Keratinocyte (primary cell): Measurements from ENCODE around the gene ASTN2. TPM values are rescaled to one million over a fixed set of nuclear protein-coding genes. Genes with fewer than 3 reads are reported as not detected.
A peak's percentile ranks its signal among the peaks of the same experiment; 100 is the strongest.

Experiments used
- DNase-seq: peaks from one replicate; pipeline ENCODE4 v3.0.0-alpha.2; 2011; ENCODE audit warnings: low read depth, missing footprints, low spot score
- FAIRE-seq: peaks from 2 replicates; lab custom pipeline; 2011; peaks lifted over from hg19 to GRCh38; lab: Jason Lieb, UNC
- H2AFZ ChIP-seq: 2 replicates; pipeline ENCODE4 v1.6.0; 2012; ENCODE audit warnings: low read length, control low read depth, inconsistent platforms; ENCODE audit not compliant: control insufficient read depth
- H3K27ac ChIP-seq: 2 replicates; pipeline ENCODE4 v1.5.1; 2011; ENCODE audit warnings: low read length; ENCODE audit not compliant: control insufficient read depth, insufficient read depth
- H3K27me3 ChIP-seq: 3 replicates; pipeline ENCODE4 v1.6.0; 2011; ENCODE audit warnings: low read length; ENCODE audit not compliant: control insufficient read depth, insufficient read depth; ENCODE audit errors: extremely low read depth
- H3K36me3 ChIP-seq, 2 experiments: 2 replicates in 1 of 2; 3 replicates in 1 of 2; pipeline ENCODE4 v1.5.1; 2011; ENCODE audit warnings: low read length in 2 of 2, mild to moderate bottlenecking in 1 of 2; ENCODE audit not compliant: control insufficient read depth in 2 of 2, insufficient read depth in 2 of 2; ENCODE audit errors: extremely low read depth in 1 of 2
- H3K4me1 ChIP-seq: 3 replicates; pipeline ENCODE4 v1.5.1; 2011; ENCODE audit warnings: low read length; ENCODE audit not compliant: control insufficient read depth, insufficient read depth; ENCODE audit errors: extremely low read depth
- H3K4me2 ChIP-seq: 3 replicates; pipeline ENCODE4 v1.6.0; 2011; ENCODE audit warnings: low read depth, low read length; ENCODE audit not compliant: control insufficient read depth, insufficient read depth; ENCODE audit errors: extremely low read depth
- H3K4me3 ChIP-seq, 3 experiments: fragments of 200-600 bp in 1 of 3; sonication (generic) in 1 of 3; 2 replicates in 2 of 3; 3 replicates in 1 of 3; pipeline ENCODE4 v1.5.1; 2011 to 2016; ENCODE audit warnings: low read length in 3 of 3, mild to moderate bottlenecking in 3 of 3, control low read depth in 2 of 3, inconsistent platforms in 1 of 3, low read depth in 1 of 3, mixed read lengths in 1 of 3, mixed run types in 1 of 3, moderate library complexity in 1 of 3; ENCODE audit not compliant: control insufficient read depth in 2 of 3, insufficient read depth in 2 of 3; ENCODE audit errors: extremely low read depth in 1 of 3
- H3K79me2 ChIP-seq: 2 replicates; pipeline ENCODE4 v1.6.0; 2012; ENCODE audit warnings: low read length; ENCODE audit not compliant: control insufficient read depth, insufficient read depth
- H3K9ac ChIP-seq: 3 replicates; pipeline ENCODE4 v1.6.0; 2011; ENCODE audit warnings: low read length; ENCODE audit not compliant: control insufficient read depth, insufficient read depth; ENCODE audit errors: extremely low read depth
- H3K9me1 ChIP-seq: 3 replicates; pipeline ENCODE4 v1.6.0; 2011; ENCODE audit warnings: low read length; ENCODE audit not compliant: control insufficient read depth, insufficient read depth; ENCODE audit errors: extremely low read depth
- H3K9me3 ChIP-seq: 2 replicates; pipeline ENCODE4 v1.5.1; 2012; ENCODE audit warnings: low read depth, low read length; ENCODE audit not compliant: control insufficient read depth
- H4K20me1 ChIP-seq: 3 replicates; pipeline ENCODE4 v1.6.0; 2011; ENCODE audit warnings: low read length; ENCODE audit not compliant: control insufficient read depth, insufficient read depth; ENCODE audit errors: extremely low read depth
- CTCF ChIP-seq, 3 experiments: IDR thresholded peaks in 1 of 3; conservative IDR thresholded peaks in 1 of 3; optimal IDR thresholded peaks in 1 of 3; 2 replicates in 2 of 3; 3 replicates in 1 of 3; pipeline versions ENCODE3 to v1.5.1; 2011; ENCODE audit warnings: low read length in 3 of 3, mild to moderate bottlenecking in 3 of 3, moderate library complexity in 2 of 3, control low read depth in 1 of 3, inconsistent platforms in 1 of 3; ENCODE audit not compliant: insufficient read depth in 2 of 3; ENCODE audit errors: extremely low read depth in 1 of 3
- EZH2 ChIP-seq: IDR thresholded peaks from one replicate; pipeline ENCODE4 v1.6.1; 2012; ENCODE audit warnings: inconsistent platforms, mild to moderate bottlenecking, low read length, moderate library complexity
- dilution Hi-C: fragments of 300-500 bp; cut with MboI; formaldehyde crosslinking; loops from one replicate; pipeline ENCODE4 v1.7.0; 2020; ENCODE audit warnings: low sequenced_read_pairs; ENCODE audit not compliant: extremely low pct_ligation_motif_present
- polyA plus RNA-seq, 5 experiments: library from polyadenylated mRNA; depleted of rRNA in 3 of 5; stranded (reverse) in 3 of 5; stranded (forward) in 1 of 5; unstranded in 1 of 5; fragments of >200 nt; gene quantifications; 1 replicate in 1 of 5; 2 replicates in 3 of 5; 3 replicates in 1 of 5; pipeline versions ENCODE4 v1.2.1 to v1.2.3, GENCODE V29; 2011 to 2012; ENCODE audit warnings: missing spikeins in 2 of 5, low read depth in 1 of 5, low replicate concordance in 1 of 5

Gene ASTN2
- polyA plus RNA-seq, 1 donor (not counting 4 experiments of a cell fraction or from before 2014, with no cell fraction given) = 0.31 TPM

GRCh38 chr9:117075636-117076035 lies 339.2 kb downstream of the ASTN2 start:
- Histone ChIP-seq H3K4me2 (no peak overlapping the region), H3K4me1 (peaks cover 17% of the 10 kb centered on the region), H3K27me3 (no peaks in the 10 kb centered on the region), H3K36me3 (no peaks in the 10 kb centered on the region), H4K20me1 (no peaks in the 10 kb centered on the region), H2AFZ (no peak overlapping the region), H3K9me3 (no peaks in the 10 kb centered on the region), H3K4me3 (no peak overlapping the region), H3K9ac (no peak overlapping the region), H3K79me2 (no peaks in the 10 kb centered on the region), H3K27ac (no peak overlapping the region), H3K9me1 (no peaks in the 10 kb centered on the region)
- peak; percentile 13 for FAIRE-seq
- no peak for DNase-seq
- TF ChIP-seq CTCF (optimal IDR thresholded peaks at IDR 0.05 in 1 of 3, IDR thresholded peaks at IDR 0.05 in 1 of 3, conservative IDR thresholded peaks at IDR 0.05 in 1 of 3; ENCODE audit: extremely low read depth in 1 of 3, insufficient read depth in 2 of 3, low read length in 3 of 3) (no peak), EZH2 (no peak)
- dilution Hi-C loops = no loop called here

GRCh38 chr9:117074784-117075520 lies 339.9 kb downstream of the ASTN2 start:
- Histone ChIP-seq H3K4me3 (no peak overlapping the region), H3K79me2 (no peaks in the 10 kb centered on the region), H3K4me1 (peaks cover 17% of the 10 kb centered on the region), H3K36me3 (no peaks in the 10 kb centered on the region), H3K27me3 (no peaks in the 10 kb centered on the region), H3K9ac (no peak overlapping the region), H3K4me2 (no peak overlapping the region), H3K27ac (peak overlapping the region; percentile 10), H3K9me1 (no peaks in the 10 kb centered on the region), H4K20me1 (no peaks in the 10 kb centered on the region), H2AFZ (no peak overlapping the region), H3K9me3 (no peaks in the 10 kb centered on the region)
- TF ChIP-seq EZH2 = no peak
- TF ChIP-seq CTCF (optimal IDR thresholded peaks at IDR 0.05 in 1 of 3, IDR thresholded peaks at IDR 0.05 in 1 of 3, conservative IDR thresholded peaks at IDR 0.05 in 1 of 3; ENCODE audit: extremely low read depth in 1 of 3, insufficient read depth in 2 of 3, low read length in 3 of 3) = no peak
- DNase-seq (no peak), FAIRE-seq (no peak)
- dilution Hi-C loops = no loop called here
